Endothelial cell of umbilical vein (primary cell): ENCODE results near the gene PCGF3. TPM values are rescaled to one million over a fixed set of nuclear protein-coding genes. Genes with fewer than 3 reads are reported as not detected.

Experiments
- BruUV-seq: library from RNA; stranded (reverse); fragments of 400-500 nt; replicated peaks from 2 replicates; lab custom pipeline; 2021; lab: Mats Ljungman, UMichigan
- CTCF ChIA-PET: fragments of 300-600, 350-600 bp; sonication (Branson Sonifier 250); formaldehyde crosslinking; loops from one replicate; lab custom pipeline; 2021; ENCODE audit warnings: antibody characterized with exemption, inconsistent platforms; lab: Charles Lee
- POLR2A ChIA-PET: fragments of 300-600, 350-600 bp; sonication (Branson Sonifier 250); formaldehyde crosslinking; loops from one replicate; lab custom pipeline; 2021; ENCODE audit warnings: antibody characterized with exemption, inconsistent platforms; lab: Charles Lee
- DNase-seq: peaks from one replicate; pipeline ENCODE4 v3.0.0-alpha.2; 2011; ENCODE audit warnings: low read depth, low spot score
- FAIRE-seq: peaks from 2 replicates; lab custom pipeline; 2011; peaks lifted over from hg19 to GRCh38; lab: Jason Lieb, UNC
- H2AFZ ChIP-seq: 2 replicates; pipeline ENCODE4 v1.6.0; 2012; ENCODE audit warnings: low read depth, low read length, control low read depth, inconsistent platforms
- H3K27ac ChIP-seq: 2 replicates; pipeline ENCODE4 v1.5.1; 2011; ENCODE audit warnings: low read depth, mild to moderate bottlenecking, control low read depth, low read length, moderate library complexity; ENCODE audit not compliant: insufficient read depth
- H3K27me3 ChIP-seq, 2 experiments: 2 replicates each; pipeline versions ENCODE4 v1.6.0 to v1.6.1; 2011; ENCODE audit warnings: low read length in 2 of 2, mixed read lengths in 1 of 2; ENCODE audit not compliant: control insufficient read depth in 2 of 2, insufficient read depth in 2 of 2
- H3K36me3 ChIP-seq, 2 experiments: 2 replicates in 1 of 2; 3 replicates in 1 of 2; pipeline ENCODE4 v1.5.1; 2011; ENCODE audit warnings: low read length in 2 of 2, mild to moderate bottlenecking in 1 of 2, moderate library complexity in 1 of 2; ENCODE audit not compliant: control insufficient read depth in 2 of 2, insufficient read depth in 2 of 2; ENCODE audit errors: extremely low read depth in 1 of 2
- H3K4me1 ChIP-seq: 3 replicates; pipeline ENCODE4 v1.5.1; 2011; ENCODE audit warnings: mild to moderate bottlenecking, low read length; ENCODE audit not compliant: control insufficient read depth, insufficient read depth; ENCODE audit errors: extremely low read depth
- H3K4me2 ChIP-seq: 2 replicates; pipeline ENCODE4 v1.6.1; 2011; ENCODE audit warnings: low read length, control low read depth, mixed read lengths; ENCODE audit not compliant: insufficient read depth
- H3K4me3 ChIP-seq, 3 experiments: fragments of 200-600 bp in 1 of 3; sonication (generic), shearing (Covaris generic) in 1 of 3; replicated peaks in 1 of 3; 2 replicates each; pipeline ENCODE4 v1.5.1; 2011 to 2016; ENCODE audit warnings: control low read depth in 3 of 3, low read length in 3 of 3, mild to moderate bottlenecking in 2 of 3, inconsistent platforms in 1 of 3, low read depth in 1 of 3, moderate library complexity in 1 of 3; ENCODE audit not compliant: insufficient read depth in 1 of 3
- H3K79me2 ChIP-seq: 2 replicates; pipeline ENCODE4 v1.6.0; 2012; ENCODE audit warnings: low read length, inconsistent platforms; ENCODE audit not compliant: control insufficient read depth, insufficient read depth
- H3K9ac ChIP-seq: replicated peaks from 2 replicates; pipeline ENCODE3; 2011; ENCODE audit warnings: low read length, control low read depth; ENCODE audit not compliant: insufficient read depth; ENCODE audit errors: extremely low read depth
- H3K9me1 ChIP-seq: replicated peaks from 3 replicates; pipeline ENCODE4 v1.6.0; 2011; ENCODE audit warnings: mild to moderate bottlenecking, low read length; ENCODE audit not compliant: control insufficient read depth, insufficient read depth; ENCODE audit errors: extremely low read depth
- H3K9me3 ChIP-seq: replicated peaks from 2 replicates; pipeline ENCODE4 v1.5.1; 2012; ENCODE audit warnings: low read length, inconsistent platforms; ENCODE audit not compliant: control insufficient read depth, insufficient read depth
- H4K20me1 ChIP-seq: replicated peaks from 2 replicates; pipeline ENCODE3; 2011; ENCODE audit warnings: mild to moderate bottlenecking, low read length; ENCODE audit not compliant: control insufficient read depth, insufficient read depth; ENCODE audit errors: extremely low read depth
- CTCF ChIP-seq, 2 donors: IDR thresholded peaks; 1 replicate in 1 of 2; 2 replicates in 1 of 2; pipeline ENCODE4 v1.5.1; 2011; ENCODE audit warnings: low read length in 2 of 2, mild to moderate bottlenecking in 2 of 2, moderate library complexity in 2 of 2, control low read depth in 1 of 2, inconsistent platforms in 1 of 2, low read depth in 1 of 2; ENCODE audit not compliant: insufficient read depth in 1 of 2; ENCODE audit errors: extremely low read depth in 1 of 2
- EZH2 ChIP-seq: IDR thresholded peaks from 2 replicates; pipeline ENCODE4 v1.6.1; 2012; ENCODE audit warnings: borderline replicate concordance, low read depth, mild to moderate bottlenecking, moderate library complexity, low read length, inconsistent platforms; ENCODE audit not compliant: severe bottlenecking
- FOS ChIP-seq: IDR thresholded peaks from 2 replicates; pipeline ENCODE4 v1.6.1; 2011; ENCODE audit warnings: mild to moderate bottlenecking, low read length, moderate library complexity, borderline replicate concordance; ENCODE audit not compliant: insufficient read depth
- GATA2 ChIP-seq: IDR thresholded peaks from 2 replicates; pipeline ENCODE4 v1.7.0; 2011; ENCODE audit warnings: low read depth, mild to moderate bottlenecking, moderate library complexity, mixed read lengths, low read length; ENCODE audit not compliant: insufficient read length, insufficient read depth
- JUN ChIP-seq: IDR thresholded peaks from 2 replicates; pipeline ENCODE4 v1.6.1; 2011; ENCODE audit warnings: borderline replicate concordance, low read depth; ENCODE audit not compliant: insufficient read length, insufficient read depth
- MAX ChIP-seq: IDR thresholded peaks from 2 replicates; pipeline ENCODE4 v1.6.1; 2011; ENCODE audit not compliant: insufficient read depth, insufficient read length
- MYC ChIP-seq: IDR thresholded peaks from one replicate; pipeline ENCODE4 v1.6.1; 2011; ENCODE audit warnings: mild to moderate bottlenecking, low read depth, low read length
- POLR2A ChIP-seq: IDR thresholded peaks from 2 replicates; pipeline ENCODE4 v1.6.1; 2012; ENCODE audit warnings: low read depth, mild to moderate bottlenecking, control low read depth, low read length
- POLR2AphosphoS5 ChIP-seq: IDR thresholded peaks from 2 replicates; pipeline ENCODE4 v1.6.1; 2012; ENCODE audit warnings: low read depth, mild to moderate bottlenecking, control low read depth, low read length, moderate library complexity; ENCODE audit not compliant: insufficient read depth
- dilution Hi-C: fragments of 300-500 bp; cut with MboI; formaldehyde crosslinking; loops from one replicate; pipeline ENCODE4 v1.15.0; 2019; ENCODE audit warnings: low sequenced_read_pairs; ENCODE audit not compliant: extremely low pct_ligation_motif_present
- intact Hi-C: fragments of 100-400 bp; cut with micrococcal nuclease; formaldehyde crosslinking; loops from one replicate; pipeline ENCODE4 v1.10.0; 2022
- polyA plus RNA-seq, 4 experiments: library from polyadenylated mRNA; depleted of rRNA in 3 of 4; stranded (reverse) in 3 of 4; unstranded in 1 of 4; fragments of >200 nt; gene quantifications; 2 replicates each; pipeline versions ENCODE4 v1.2.1 to v1.2.3, GENCODE V29; 2011 to 2012; ENCODE audit warnings: missing spikeins in 1 of 4
- total RNA-seq: library from RNA; stranded (reverse); gene quantifications from 2 replicates; pipeline ENCODE4 v1.2.3, GENCODE V29; 2021

The PCGF3 gene
- total and polyA plus RNA-seq, 2 donors (not counting 3 experiments of a cell fraction or from before 2014, with no cell fraction given) = 70.2 to 91.8 TPM

- Histone ChIP-seq H3K4me3 (no peak overlapping the region), H3K27me3 (no peaks in the 10 kb centered on the region), H3K9me1 (no peaks in the 10 kb centered on the region), H3K9ac (no peak overlapping the region), H3K4me1 (peaks cover 12% of the 10 kb centered on the region), H2AFZ (no peak overlapping the region), H3K79me2 (peaks cover 89% of the 10 kb centered on the region), H3K4me2 (no peak overlapping the region), H4K20me1 (no peaks in the 10 kb centered on the region), H3K36me3 (peaks cover 11 to 24% of the 10 kb centered on the region in 2 experiments), H3K27ac (no peak overlapping the region), H3K9me3 (no peaks in the 10 kb centered on the region)
- no peak for TF ChIP-seq POLR2AphosphoS5
- TF ChIP-seq POLR2A = no peak
- no peak for TF ChIP-seq JUN
- no peak for TF ChIP-seq FOS
- no peak for TF ChIP-seq EZH2
- TF ChIP-seq CTCF (IDR thresholded peaks at IDR 0.05; ENCODE audit: extremely low read depth in 1 of 2, insufficient read depth in 1 of 2, low read depth in 1 of 2, low read length in 2 of 2) = no peak
- TF ChIP-seq MYC = no peak
- no peak for TF ChIP-seq GATA2
- no peak for TF ChIP-seq MAX
- dilution Hi-C loops = no loop called here
- ChIA-PET POLR2A (no interaction called here), CTCF (no interaction called here)
- DNase-seq (no peak), FAIRE-seq (no peak)
- intact Hi-C loops = no loop called here
- BruUV-seq = no TSS peak
Measured at GRCh38 chr4:776743-777441, 71.3 kb downstream of the PCGF3 start.
